Measurements from ENCODE around the gene CPA5. TPM values are rescaled to one million over a fixed set of nuclear protein-coding genes. Genes with fewer than 3 reads are reported as not detected.

CPA5 gene
- total RNA-seq, 1 experiment from 2014 or later = not detected

DNA sequence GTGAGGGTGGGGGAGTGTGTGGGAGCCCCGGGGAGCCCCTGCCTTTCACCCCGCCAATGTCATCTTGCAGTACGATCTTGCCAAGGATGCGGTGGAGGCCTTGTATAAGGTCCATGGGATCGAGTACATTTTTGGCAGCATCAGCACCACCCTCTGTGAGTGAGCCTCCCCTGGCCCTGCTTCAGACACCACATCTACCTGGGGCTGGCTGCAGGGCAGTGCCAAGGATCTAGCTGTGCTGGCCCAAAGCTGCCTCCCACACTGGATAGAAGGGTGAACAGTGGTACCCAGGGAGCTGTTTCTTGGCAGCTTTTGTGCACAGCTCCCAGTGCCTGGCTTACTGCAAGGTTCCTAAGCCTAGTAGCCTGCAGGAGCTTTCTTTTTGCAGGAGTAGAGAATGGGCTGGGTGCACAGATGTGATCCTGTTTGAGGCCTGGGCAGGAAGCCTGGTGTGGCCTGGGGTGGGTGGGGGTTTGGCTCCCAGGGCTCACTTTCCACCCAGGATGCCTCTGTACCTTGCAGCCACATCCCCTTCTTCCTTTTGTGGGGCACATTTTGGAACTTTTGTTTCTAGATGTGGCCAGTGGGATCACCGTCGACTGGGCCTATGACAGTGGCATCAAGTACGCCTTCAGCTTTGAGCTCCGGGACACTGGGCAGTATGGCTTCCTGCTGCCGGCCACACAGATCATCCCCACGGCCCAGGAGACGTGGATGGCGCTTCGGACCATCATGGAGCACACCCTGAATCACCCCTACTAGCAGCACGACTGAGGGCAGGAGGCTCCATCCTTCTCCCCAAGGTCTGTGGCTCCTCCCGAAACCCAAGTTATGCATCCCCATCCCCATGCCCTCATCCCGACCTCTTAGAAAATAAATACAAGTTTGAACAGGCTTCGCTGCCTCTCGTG, 23.5 kb downstream of the CPA5 start:
- peaks cover 3% of the 10 kb centered on the region; the same call in 1 of the 2 replicates for H3K36me3 Mint-ChIP-seq
- no peak overlapping the region for H3K4me3 Mint-ChIP-seq
- peaks cover 5% of the 10 kb centered on the region for H3K9me3 Mint-ChIP-seq
- no peak overlapping the region for H3K27ac Mint-ChIP-seq
- ATAC-seq = no peak
- H3K4me1 Mint-ChIP-seq = peaks cover 28% of the 10 kb centered on the region
- DNase-seq (ENCODE audit: low spot score) = no peak
- TF ChIP-seq ZNF416 (CRISPR knock-in tag; IDR thresholded peaks at IDR 0.05) (no peak), ZNF121 (CRISPR knock-in tag; IDR thresholded peaks at IDR 0.05) (peak; percentile 50; the same call in 1 of the 2 replicates)
- ChIA-PET POLR2A (interaction anchor here (1.2 kb wide), 1 partner anchor 98 kb away, joined by 3 read pairs; no protein-coding TSS in a partner anchor), CTCF (interaction anchor here (2.1 kb wide), 1 partner anchor 13 kb away, joined by 9 read pairs; the partner anchor contains the start of gene CPA1)
- H3K27me3 Mint-ChIP-seq (ENCODE audit: low read depth) = no peaks in the 10 kb centered on the region; the same call in 1 of the 2 replicates

GRCh38 chr7:130369110-130369711, 24.6 kb downstream of the CPA5 start:
- Mint-ChIP-seq H3K36me3 (peaks cover 3% of the 10 kb centered on the region; the same call in 1 of the 2 replicates), H3K27me3 (ENCODE audit: low read depth) (no peaks in the 10 kb centered on the region), H3K4me1 (peaks cover 35% of the 10 kb centered on the region), H3K9me3 (peaks cover 5% of the 10 kb centered on the region), H3K4me3 (no peak overlapping the region), H3K27ac (no peak overlapping the region)
- ChIA-PET POLR2A (no interaction called here), CTCF (interaction anchor here (2.1 kb wide), 1 partner anchor 12 kb away, joined by 9 read pairs; the partner anchor contains the start of gene CPA1)
- ATAC-seq (no peak), DNase-seq (ENCODE audit: low spot score) (no peak)
- no peak for TF ChIP-seq E2F4 (CRISPR knock-in tag; IDR thresholded peaks at IDR 0.05; ENCODE audit: borderline replicate concordance, low read depth)
- TF ChIP-seq ZNF317 (CRISPR knock-in tag; IDR thresholded peaks at IDR 0.05; ENCODE audit: borderline replicate concordance, low read depth) = no peak
- TF ChIP-seq ATF6 (CRISPR knock-in tag; IDR thresholded peaks at IDR 0.05) = no peak
- no peak for TF ChIP-seq FOXJ3 (CRISPR knock-in tag; IDR thresholded peaks at IDR 0.05; ENCODE audit: borderline replicate concordance)
- TF ChIP-seq, protein P1, sequence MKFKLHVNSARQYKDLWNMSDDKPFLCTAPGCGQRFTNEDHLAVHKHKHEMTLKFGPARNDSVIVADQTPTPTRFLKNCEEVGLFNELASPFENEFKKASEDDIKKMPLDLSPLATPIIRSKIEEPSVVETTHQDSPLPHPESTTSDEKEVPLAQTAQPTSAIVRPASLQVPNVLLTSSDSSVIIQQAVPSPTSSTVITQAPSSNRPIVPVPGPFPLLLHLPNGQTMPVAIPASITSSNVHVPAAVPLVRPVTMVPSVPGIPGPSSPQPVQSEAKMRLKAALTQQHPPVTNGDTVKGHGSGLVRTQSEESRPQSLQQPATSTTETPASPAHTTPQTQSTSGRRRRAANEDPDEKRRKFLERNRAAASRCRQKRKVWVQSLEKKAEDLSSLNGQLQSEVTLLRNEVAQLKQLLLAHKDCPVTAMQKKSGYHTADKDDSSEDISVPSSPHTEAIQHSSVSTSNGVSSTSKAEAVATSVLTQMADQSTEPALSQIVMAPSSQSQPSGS (CRISPR knock-in tag; IDR thresholded peaks at IDR 0.05; ENCODE audit: borderline replicate concordance, low read depth) = no peak
- TF ChIP-seq KAT7 (CRISPR knock-in tag; IDR thresholded peaks at IDR 0.05; ENCODE audit: borderline replicate concordance) = no peak
- TF ChIP-seq NR3C1 (CRISPR knock-in tag; conservative IDR thresholded peaks at IDR 0.05; ENCODE audit: low read depth) = no peak
- no peak for TF ChIP-seq GABPB1 (CRISPR knock-in tag; IDR thresholded peaks at IDR 0.05)
- TF ChIP-seq, protein P2, sequence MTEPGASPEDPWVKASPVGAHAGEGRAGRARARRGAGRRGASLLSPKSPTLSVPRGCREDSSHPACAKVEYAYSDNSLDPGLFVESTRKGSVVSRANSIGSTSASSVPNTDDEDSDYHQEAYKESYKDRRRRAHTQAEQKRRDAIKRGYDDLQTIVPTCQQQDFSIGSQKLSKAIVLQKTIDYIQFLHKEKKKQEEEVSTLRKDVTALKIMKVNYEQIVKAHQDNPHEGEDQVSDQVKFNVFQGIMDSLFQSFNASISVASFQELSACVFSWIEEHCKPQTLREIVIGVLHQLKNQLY (CRISPR knock-in tag; IDR thresholded peaks at IDR 0.05) = no peak
- TF ChIP-seq ZNF281 (CRISPR knock-in tag; IDR thresholded peaks at IDR 0.05) = no peak
- TF ChIP-seq JAZF1 (CRISPR knock-in tag; IDR thresholded peaks at IDR 0.05) = no peak
- TF ChIP-seq, protein P3, sequence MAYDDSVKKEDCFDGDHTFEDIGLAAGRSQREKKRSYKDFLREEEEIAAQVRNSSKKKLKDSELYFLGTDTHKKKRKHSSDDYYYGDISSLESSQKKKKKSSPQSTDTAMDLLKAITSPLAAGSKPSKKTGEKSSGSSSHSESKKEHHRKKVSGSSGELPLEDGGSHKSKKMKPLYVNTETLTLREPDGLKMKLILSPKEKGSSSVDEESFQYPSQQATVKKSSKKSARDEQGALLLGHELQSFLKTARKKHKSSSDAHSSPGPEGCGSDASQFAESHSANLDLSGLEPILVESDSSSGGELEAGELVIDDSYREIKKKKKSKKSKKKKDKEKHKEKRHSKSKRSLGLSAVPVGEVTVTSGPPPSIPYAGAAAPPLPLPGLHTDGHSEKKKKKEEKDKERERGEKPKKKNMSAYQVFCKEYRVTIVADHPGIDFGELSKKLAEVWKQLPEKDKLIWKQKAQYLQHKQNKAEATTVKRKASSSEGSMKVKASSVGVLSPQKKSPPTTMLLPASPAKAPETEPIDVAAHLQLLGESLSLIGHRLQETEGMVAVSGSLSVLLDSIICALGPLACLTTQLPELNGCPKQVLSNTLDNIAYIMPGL (CRISPR knock-in tag; IDR thresholded peaks at IDR 0.05) = no peak
- TF ChIP-seq RELA (CRISPR knock-in tag; IDR thresholded peaks at IDR 0.05; ENCODE audit: borderline replicate concordance) = no peak
- TF ChIP-seq, protein P4, sequence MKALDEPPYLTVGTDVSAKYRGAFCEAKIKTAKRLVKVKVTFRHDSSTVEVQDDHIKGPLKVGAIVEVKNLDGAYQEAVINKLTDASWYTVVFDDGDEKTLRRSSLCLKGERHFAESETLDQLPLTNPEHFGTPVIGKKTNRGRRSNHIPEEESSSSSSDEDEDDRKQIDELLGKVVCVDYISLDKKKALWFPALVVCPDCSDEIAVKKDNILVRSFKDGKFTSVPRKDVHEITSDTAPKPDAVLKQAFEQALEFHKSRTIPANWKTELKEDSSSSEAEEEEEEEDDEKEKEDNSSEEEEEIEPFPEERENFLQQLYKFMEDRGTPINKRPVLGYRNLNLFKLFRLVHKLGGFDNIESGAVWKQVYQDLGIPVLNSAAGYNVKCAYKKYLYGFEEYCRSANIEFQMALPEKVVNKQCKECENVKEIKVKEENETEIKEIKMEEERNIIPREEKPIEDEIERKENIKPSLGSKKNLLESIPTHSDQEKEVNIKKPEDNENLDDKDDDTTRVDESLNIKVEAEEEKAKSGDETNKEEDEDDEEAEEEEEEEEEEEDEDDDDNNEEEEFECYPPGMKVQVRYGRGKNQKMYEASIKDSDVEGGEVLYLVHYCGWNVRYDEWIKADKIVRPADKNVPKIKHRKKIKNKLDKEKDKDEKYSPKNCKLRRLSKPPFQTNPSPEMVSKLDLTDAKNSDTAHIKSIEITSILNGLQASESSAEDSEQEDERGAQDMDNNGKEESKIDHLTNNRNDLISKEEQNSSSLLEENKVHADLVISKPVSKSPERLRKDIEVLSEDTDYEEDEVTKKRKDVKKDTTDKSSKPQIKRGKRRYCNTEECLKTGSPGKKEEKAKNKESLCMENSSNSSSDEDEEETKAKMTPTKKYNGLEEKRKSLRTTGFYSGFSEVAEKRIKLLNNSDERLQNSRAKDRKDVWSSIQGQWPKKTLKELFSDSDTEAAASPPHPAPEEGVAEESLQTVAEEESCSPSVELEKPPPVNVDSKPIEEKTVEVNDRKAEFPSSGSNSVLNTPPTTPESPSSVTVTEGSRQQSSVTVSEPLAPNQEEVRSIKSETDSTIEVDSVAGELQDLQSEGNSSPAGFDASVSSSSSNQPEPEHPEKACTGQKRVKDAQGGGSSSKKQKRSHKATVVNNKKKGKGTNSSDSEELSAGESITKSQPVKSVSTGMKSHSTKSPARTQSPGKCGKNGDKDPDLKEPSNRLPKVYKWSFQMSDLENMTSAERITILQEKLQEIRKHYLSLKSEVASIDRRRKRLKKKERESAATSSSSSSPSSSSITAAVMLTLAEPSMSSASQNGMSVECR (CRISPR knock-in tag; IDR thresholded peaks at IDR 0.05; ENCODE audit: borderline replicate concordance) = no peak
